GM12801 (cell line): ENCODE measurements around the gene UNC79.

Source experiments
- TF ChIP-seq, protein P1 (sequence below): IDR thresholded peaks from one replicate; pipeline ENCODE4 v1.5.1; 2011; ENCODE audit warnings: control low read depth; ENCODE audit not compliant: insufficient read length; ENCODE audit errors: extremely low read depth

UNC79 gene

GRCh38 chr14:93688239-93688666 is 257.5 kb downstream of the UNC79 start:
- TF ChIP-seq, protein P1, sequence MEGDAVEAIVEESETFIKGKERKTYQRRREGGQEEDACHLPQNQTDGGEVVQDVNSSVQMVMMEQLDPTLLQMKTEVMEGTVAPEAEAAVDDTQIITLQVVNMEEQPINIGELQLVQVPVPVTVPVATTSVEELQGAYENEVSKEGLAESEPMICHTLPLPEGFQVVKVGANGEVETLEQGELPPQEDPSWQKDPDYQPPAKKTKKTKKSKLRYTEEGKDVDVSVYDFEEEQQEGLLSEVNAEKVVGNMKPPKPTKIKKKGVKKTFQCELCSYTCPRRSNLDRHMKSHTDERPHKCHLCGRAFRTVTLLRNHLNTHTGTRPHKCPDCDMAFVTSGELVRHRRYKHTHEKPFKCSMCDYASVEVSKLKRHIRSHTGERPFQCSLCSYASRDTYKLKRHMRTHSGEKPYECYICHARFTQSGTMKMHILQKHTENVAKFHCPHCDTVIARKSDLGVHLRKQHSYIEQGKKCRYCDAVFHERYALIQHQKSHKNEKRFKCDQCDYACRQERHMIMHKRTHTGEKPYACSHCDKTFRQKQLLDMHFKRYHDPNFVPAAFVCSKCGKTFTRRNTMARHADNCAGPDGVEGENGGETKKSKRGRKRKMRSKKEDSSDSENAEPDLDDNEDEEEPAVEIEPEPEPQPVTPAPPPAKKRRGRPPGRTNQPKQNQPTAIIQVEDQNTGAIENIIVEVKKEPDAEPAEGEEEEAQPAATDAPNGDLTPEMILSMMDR, result no peak

GRCh38 chr14:93688820-93689219 is 258.1 kb downstream of the UNC79 start:
- TF ChIP-seq, protein P1, result no peak

GRCh38 chr14:93690146-93690545 is 259.4 kb downstream of the UNC79 start:
- TF ChIP-seq, protein P1, result no peak

DNA sequence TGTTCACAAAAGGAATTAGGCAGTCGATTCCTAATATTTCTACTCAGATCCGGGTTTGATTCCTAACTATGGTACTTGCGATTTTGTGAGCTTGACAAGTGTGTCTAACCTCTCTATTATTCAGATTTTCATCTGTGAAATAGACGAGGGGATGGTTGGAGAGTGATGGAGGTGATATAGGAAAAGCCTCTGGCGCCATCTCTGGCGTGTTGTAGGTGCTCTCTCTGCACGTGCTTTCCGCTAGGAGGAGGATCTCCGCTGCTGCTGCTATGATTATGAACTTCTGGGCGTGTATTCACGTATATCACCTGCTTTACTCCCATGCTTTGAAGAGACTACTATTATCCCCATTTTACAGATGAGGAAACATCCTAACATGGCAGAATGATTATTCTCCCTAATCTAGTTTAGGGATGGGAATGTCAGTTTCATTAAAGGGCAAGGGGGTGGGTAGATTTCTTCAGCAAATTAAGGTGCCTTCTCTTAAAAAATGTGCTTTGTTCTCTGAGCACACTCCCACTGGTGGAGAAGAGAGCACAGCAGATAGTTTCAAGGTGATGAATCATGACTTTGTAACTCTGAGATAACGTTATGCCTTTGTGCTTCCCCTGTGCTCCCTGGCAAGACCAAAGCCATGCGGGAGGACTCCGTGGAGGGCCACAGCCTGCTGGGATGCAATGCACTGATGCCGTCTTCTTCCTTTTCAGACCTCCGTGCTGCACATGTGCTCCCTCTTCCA is 260.5 kb downstream of the UNC79 start:
- TF ChIP-seq, protein P1, result no peak

DNA sequence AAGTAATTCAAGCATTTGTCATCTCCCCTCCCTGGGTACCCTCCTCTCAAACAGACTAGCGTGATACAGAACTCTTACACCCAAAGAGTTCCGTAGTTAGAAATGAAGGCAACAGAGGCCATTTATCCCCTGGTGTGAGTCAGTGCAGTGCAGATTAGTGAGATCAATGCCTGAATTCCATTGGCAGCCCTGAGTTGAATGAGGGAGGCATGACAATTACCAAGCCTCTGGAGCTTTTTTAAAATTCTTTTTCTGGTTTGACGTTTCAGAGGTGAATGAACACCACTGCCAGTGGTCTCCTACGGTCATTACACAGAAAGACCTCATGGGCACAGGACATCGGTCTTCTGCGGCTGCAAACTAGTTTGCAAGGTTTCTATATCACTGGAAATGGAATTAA is 263.2 kb downstream of the UNC79 start:
- TF ChIP-seq, protein P1, result no peak

DNA sequence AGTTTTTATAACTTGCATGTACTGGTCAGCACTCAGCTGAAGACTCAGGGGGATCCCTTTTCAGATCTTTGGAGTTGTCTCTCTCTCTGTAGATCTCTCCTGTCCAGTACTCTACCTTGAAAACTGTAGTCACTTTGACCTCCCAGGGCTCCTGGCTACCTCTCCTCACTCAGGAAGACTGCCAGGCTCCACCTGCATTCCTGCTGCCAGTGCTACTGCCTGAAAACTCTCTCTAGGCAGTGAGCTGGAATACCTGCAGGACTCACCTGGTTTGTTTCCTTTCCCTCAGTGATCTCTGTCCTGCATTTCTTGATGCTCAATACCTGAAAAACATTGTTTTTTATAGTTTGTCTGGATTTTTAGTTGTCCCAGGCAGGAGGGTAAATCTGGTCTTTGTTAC is 270.2 kb downstream of the UNC79 start:
- TF ChIP-seq, protein P1, result no peak

DNA sequence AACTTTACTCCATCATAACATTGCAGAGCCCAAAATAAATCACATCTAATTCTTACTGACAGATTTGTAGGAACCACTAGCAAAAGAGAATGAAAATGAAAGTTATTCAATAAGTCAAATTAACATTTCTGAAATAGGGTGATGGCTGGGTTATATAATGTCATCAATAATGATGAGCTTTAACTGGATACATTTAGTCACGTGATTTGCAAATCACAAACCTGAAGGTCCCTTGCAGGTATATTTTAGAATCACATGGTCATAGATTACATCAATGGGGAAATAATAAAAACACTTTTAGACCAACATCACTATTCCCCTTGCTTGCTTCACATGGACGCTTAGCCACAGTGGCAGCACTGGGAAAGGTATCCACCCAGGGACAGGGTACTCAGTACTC is 270.8 kb downstream of the UNC79 start:
- TF ChIP-seq, protein P1, result no peak
